GM12878 (cell line): ENCODE data around the gene PIEZO2.

Source experiments
- BRCA1 ChIP-seq: IDR thresholded peaks from 2 replicates; pipeline ENCODE4 v1.6.1; 2011; ENCODE audit warnings: low read depth, low read length, improper control_type of control experiment
- CTCF ChIP-seq, 3 experiments: IDR thresholded peaks in 2 of 3; conservative IDR thresholded peaks in 1 of 3; 2 replicates each; pipeline ENCODE4 v1.5.1; 2011; ENCODE audit warnings: low read depth in 3 of 3, low read length in 3 of 3, mild to moderate bottlenecking in 3 of 3, control low read depth in 2 of 3, moderate library complexity in 2 of 3, inconsistent platforms in 1 of 3, mixed read lengths in 1 of 3; ENCODE audit not compliant: control insufficient read depth in 2 of 3, insufficient read depth in 1 of 3; ENCODE audit errors: extremely low read depth in 1 of 3
- DPF2 ChIP-seq: fragments of 450-650 bp; IDR thresholded peaks from 2 replicates; pipeline ENCODE4 v1.6.1; 2017; ENCODE audit warnings: mild to moderate bottlenecking
- PBX3 ChIP-seq: IDR thresholded peaks from 2 replicates; pipeline ENCODE4 v1.6.1; 2011; ENCODE audit warnings: mild to moderate bottlenecking, low read depth, low read length, moderate library complexity; ENCODE audit not compliant: insufficient replicate concordance
- POLR2A ChIP-seq: IDR thresholded peaks from 2 replicates; pipeline ENCODE4 v1.6.1; 2011; ENCODE audit warnings: low read depth, mild to moderate bottlenecking, low read length
- POLR2AphosphoS5 ChIP-seq: IDR thresholded peaks from 2 replicates; pipeline ENCODE4 v1.6.1; 2011; ENCODE audit warnings: mild to moderate bottlenecking, low read length, inconsistent platforms
- SUZ12 ChIP-seq: fragments of 200-600 bp; sonication (generic); IDR thresholded peaks from one replicate; pipeline ENCODE4 v1.6.1; 2018; ENCODE audit warnings: antibody characterized with exemption, mild to moderate bottlenecking; ENCODE audit not compliant: unreplicated experiment

- TF ChIP-seq DPF2 (no peak), CTCF (IDR thresholded peaks at IDR 0.05 in 2 of 3, conservative IDR thresholded peaks at IDR 0.05 in 1 of 3; ENCODE audit: control insufficient read depth in 2 of 3, extremely low read depth in 1 of 3, insufficient read depth in 1 of 3, low read depth in 3 of 3, low read length in 3 of 3) (no peak), PBX3 (no peak), POLR2A (no peak), BRCA1 (no peak), POLR2AphosphoS5 (no peak), SUZ12 (no peak)
These were observed 459.0 kb downstream of the PIEZO2 start for GRCh38 chr18:10690366-10690765.
